ENCODE measurements around the gene LCN15.
"Not testable (repeated sequence)": the region's sequence is repeated elsewhere in the genome, so short reads cannot be mapped to it uniquely, and the experiment has no call there.

LCN15 gene

GRCh38 chr9:136789523-136789937 is 25.2 kb upstream of the LCN15 start:
- H3K27ac ChIP-seq (ENCODE audit: low read length) = no peak overlapping the region
- TF ChIP-seq CTCF (IDR thresholded peaks at IDR 0.05; ENCODE audit: low read depth, low read length) = no peak
- TF ChIP-seq EZH2phosphoT487 (IDR thresholded peaks at IDR 0.05; ENCODE audit: low read depth) = no peak
- no peak overlapping the region for H2AFZ ChIP-seq (ENCODE audit: low read depth, low read length)

GRCh38 chr9:136788644-136789522 is 24.6 kb upstream of the LCN15 start:
- Histone ChIP-seq H3K4me3 (ENCODE audit: low read length) (peak overlapping the region; percentile 76), H2AFZ (ENCODE audit: low read depth, low read length) (peak overlapping the region; percentile 61), H3K4me1 (ENCODE audit: low read length) (peaks cover 49% of the 10 kb centered on the region), H3K4me2 (ENCODE audit: low read length) (peak overlapping the region; percentile 98), H3K9ac (ENCODE audit: low read length) (peak overlapping the region; percentile 43)
- H3K79me2 ChIP-seq (ENCODE audit: low read length); H3K36me3 ChIP-seq (replicated peaks; ENCODE audit: low read depth, low read length); H3K9me3 ChIP-seq (ENCODE audit: insufficient read depth, low read length); H4K20me1 ChIP-seq (ENCODE audit: insufficient read depth, low read length); H3K27ac ChIP-seq (ENCODE audit: low read length); H3K27me3 ChIP-seq (ENCODE audit: low read depth, low read length): not testable (repeated sequence)

More at GRCh38 chr9:136789523-136789937, 25.2 kb upstream of the LCN15 start:
- H3K4me2 ChIP-seq (ENCODE audit: low read length) = 0 out of 2 replicates have a peak overlapping the region, but pooled peaks have one; percentile 98
- H3K9ac ChIP-seq (ENCODE audit: low read length) = no peak overlapping the region
- H3K4me3 ChIP-seq (ENCODE audit: low read length) = no peak overlapping the region
- H3K79me2 ChIP-seq (ENCODE audit: low read length) = no peaks in the 10 kb centered on the region
- H3K27me3 ChIP-seq (ENCODE audit: low read depth, low read length) = peaks cover 7% of the 10 kb centered on the region
- peaks cover 6% of the 10 kb centered on the region for H3K36me3 ChIP-seq (replicated peaks; ENCODE audit: low read depth, low read length)
- peaks cover 43% of the 10 kb centered on the region for H3K4me1 ChIP-seq (ENCODE audit: low read length)
- no peaks in the 10 kb centered on the region for H3K9me3 ChIP-seq (ENCODE audit: insufficient read depth, low read length)
- H4K20me1 ChIP-seq (ENCODE audit: insufficient read depth, low read length) = no peaks in the 10 kb centered on the region

DNA sequence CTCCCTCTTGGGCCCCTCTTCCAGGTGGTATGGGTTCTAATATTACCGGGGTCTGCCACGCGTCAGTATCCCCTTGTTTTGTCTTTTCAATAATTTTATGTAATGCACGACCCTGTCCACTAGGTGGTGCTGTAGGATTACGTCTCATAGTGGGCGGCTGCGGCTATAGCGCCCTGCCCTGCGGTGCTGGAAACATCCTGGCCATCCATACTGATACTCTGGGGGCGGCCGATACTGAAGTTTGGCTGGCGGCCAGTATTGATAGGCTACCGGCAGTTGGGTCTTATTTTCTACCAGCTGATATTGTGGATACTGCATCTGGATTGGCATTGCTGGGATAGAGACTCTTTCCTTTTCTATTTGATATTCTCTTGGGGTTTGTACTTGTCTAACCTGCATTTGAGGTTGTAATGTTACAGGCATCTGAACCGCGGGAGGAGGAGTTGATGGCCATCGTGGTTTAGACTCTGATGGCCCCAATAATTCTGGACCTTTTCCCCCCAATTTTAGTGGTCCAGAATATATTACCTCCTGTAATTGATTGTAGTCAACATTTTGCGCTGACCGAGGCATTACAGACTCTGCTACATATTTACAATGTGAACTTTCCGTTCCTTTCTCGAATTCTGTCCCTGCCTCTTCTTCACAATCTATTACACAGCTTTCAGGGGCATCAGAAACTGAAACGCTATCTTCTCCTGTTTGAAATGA is 23.5 kb upstream of the LCN15 start:
- Histone ChIP-seq H3K79me2 (ENCODE audit: low read length) (no peaks in the 10 kb centered on the region), H3K4me2 (ENCODE audit: low read length) (peak overlapping the region; percentile 98), H3K9ac (ENCODE audit: low read length) (peak overlapping the region; percentile 43), H3K9me3 (ENCODE audit: insufficient read depth, low read length) (no peaks in the 10 kb centered on the region), H3K36me3 (replicated peaks; ENCODE audit: low read depth, low read length) (peaks cover under 1% of the 10 kb centered on the region), H3K27me3 (ENCODE audit: low read depth, low read length) (peaks cover 7% of the 10 kb centered on the region), H3K27ac (ENCODE audit: low read length) (no peak overlapping the region), H2AFZ (ENCODE audit: low read depth, low read length) (peak overlapping the region; percentile 61; the same call in 1 of the 2 replicates), H4K20me1 (ENCODE audit: insufficient read depth, low read length) (no peaks in the 10 kb centered on the region), H3K4me1 (ENCODE audit: low read length) (peaks cover 51% of the 10 kb centered on the region), H3K4me3 (ENCODE audit: low read length) (peak overlapping the region; percentile 76)
- TF ChIP-seq EZH2phosphoT487 (IDR thresholded peaks at IDR 0.05; ENCODE audit: low read depth) (no peak), CTCF (IDR thresholded peaks at IDR 0.05; ENCODE audit: low read depth, low read length) (peak; percentile 75)

DNA sequence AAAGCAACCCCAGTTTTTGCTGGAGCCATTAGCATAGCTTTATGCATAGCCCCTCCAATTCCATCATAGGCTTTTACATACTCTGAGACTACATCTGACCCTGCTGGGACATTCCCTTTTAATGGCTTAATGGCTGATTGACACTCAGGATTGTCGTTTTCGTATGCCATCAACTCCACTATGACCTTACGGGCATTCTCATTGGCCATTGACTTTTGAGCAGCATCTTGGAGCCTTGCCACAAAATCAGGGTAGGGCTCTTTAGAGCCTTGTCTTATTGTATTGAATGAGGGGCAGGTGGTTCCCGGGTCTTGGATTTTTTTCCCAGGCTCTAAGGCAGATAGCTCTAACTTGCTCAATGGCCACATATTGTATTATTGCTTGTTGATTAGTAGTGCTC is 22.7 kb upstream of the LCN15 start:
- H3K79me2 ChIP-seq (ENCODE audit: low read length); H3K9ac ChIP-seq (ENCODE audit: low read length); H2AFZ ChIP-seq (ENCODE audit: low read depth, low read length); H3K9me3 ChIP-seq (ENCODE audit: insufficient read depth, low read length); H3K4me3 ChIP-seq (ENCODE audit: low read length); H3K4me2 ChIP-seq (ENCODE audit: low read length); H3K27ac ChIP-seq (ENCODE audit: low read length); H4K20me1 ChIP-seq (ENCODE audit: insufficient read depth, low read length); H3K36me3 ChIP-seq (replicated peaks; ENCODE audit: low read depth, low read length): not testable (repeated sequence)
- Histone ChIP-seq H3K4me1 (ENCODE audit: low read length) (peaks cover 48% of the 10 kb centered on the region), H3K27me3 (ENCODE audit: low read depth, low read length) (peaks cover 12% of the 10 kb centered on the region)

DNA sequence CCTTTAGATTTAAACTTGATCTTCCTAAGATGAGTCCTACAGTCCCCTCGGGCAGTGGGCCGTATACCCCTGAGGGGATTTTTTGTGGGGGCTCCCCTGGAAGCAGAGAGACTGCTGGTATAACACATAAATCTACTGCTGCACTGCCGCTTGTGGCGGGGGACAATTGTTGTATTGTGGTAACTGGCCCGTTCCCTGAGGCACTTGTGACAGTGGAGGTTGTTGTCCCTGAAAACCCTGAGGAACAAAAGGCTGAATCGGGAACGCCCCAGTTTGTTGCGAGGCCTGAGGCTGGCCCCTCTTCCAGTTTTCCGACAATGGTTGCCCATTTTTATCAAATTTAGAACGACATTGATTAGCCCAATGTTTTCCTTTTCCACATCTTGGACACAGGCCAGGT is 22.1 kb upstream of the LCN15 start:
- Histone ChIP-seq H3K79me2 (ENCODE audit: low read length) (no peaks in the 10 kb centered on the region), H2AFZ (ENCODE audit: low read depth, low read length) (no peak overlapping the region), H3K4me1 (ENCODE audit: low read length) (peaks cover 47% of the 10 kb centered on the region), H3K4me2 (ENCODE audit: low read length) (no peak overlapping the region), H3K9ac (ENCODE audit: low read length) (no peak overlapping the region), H3K4me3 (ENCODE audit: low read length) (no peak overlapping the region), H3K27ac (ENCODE audit: low read length) (no peak overlapping the region), H3K36me3 (replicated peaks; ENCODE audit: low read depth, low read length) (no peaks in the 10 kb centered on the region), H3K27me3 (ENCODE audit: low read depth, low read length) (peaks cover 12% of the 10 kb centered on the region), H3K9me3 (ENCODE audit: insufficient read depth, low read length) (no peaks in the 10 kb centered on the region), H4K20me1 (ENCODE audit: insufficient read depth, low read length) (no peaks in the 10 kb centered on the region)
- TF ChIP-seq CTCF (IDR thresholded peaks at IDR 0.05; ENCODE audit: low read depth, low read length) (no peak), EZH2phosphoT487 (IDR thresholded peaks at IDR 0.05; ENCODE audit: low read depth) (no peak)

DNA sequence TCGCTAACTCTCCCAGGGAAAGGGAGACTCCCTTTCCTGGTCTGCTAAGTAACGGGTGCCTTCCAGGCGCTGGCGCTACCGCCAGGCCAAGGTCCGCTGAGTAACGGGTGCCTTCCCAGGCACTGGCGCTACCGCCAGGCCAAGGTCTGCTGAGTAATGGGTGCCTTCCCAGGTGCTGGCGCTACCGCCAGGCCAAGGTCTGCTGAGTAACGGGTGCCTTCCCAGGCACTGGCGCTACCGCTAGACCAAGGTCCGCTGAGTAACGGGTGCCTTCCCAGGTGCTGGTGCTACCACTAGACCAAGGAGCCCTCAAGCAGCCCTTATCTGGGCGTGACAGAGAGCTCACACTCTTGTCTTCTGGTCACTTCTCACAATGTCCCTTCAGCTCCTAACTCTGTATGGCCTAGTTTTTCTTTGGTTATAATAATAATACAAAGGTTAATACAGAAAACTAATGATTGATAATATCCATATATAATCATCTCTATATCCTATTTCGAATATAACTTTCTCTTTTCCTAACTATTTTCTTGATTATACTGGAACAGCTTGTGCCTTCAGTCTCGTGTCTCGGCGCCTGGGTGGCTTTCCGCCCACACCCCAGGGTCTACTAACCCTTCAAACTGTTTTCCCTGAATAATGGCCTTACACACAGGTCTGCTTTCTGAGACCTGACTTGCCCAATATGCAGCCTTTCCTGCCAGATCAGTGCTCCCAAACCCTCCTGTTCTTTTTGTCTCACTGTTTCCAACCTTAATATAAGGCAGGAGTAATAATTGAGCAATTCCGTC is 21.4 kb upstream of the LCN15 start:
- peaks cover 47% of the 10 kb centered on the region for H3K4me1 ChIP-seq (ENCODE audit: low read length)

More for the DNA sequence above, 21.4 kb upstream of the LCN15 start:
- H3K79me2 ChIP-seq (ENCODE audit: low read length); H3K27ac ChIP-seq (ENCODE audit: low read length); H4K20me1 ChIP-seq (ENCODE audit: insufficient read depth, low read length); H3K4me2 ChIP-seq (ENCODE audit: low read length); H3K9ac ChIP-seq (ENCODE audit: low read length); H3K9me3 ChIP-seq (ENCODE audit: insufficient read depth, low read length); H3K36me3 ChIP-seq (replicated peaks; ENCODE audit: low read depth, low read length); H3K4me3 ChIP-seq (ENCODE audit: low read length); H2AFZ ChIP-seq (ENCODE audit: low read depth, low read length): not testable (repeated sequence)
- peaks cover 12% of the 10 kb centered on the region for H3K27me3 ChIP-seq (ENCODE audit: low read depth, low read length)

All from OCI-LY3 (cell line).